NCI-H128 (cell line): ENCODE data around the gene FBXW8.

Experiments
- DNase-seq: peaks from one replicate; lab custom pipeline; 2025; ENCODE audit not compliant: unreplicated experiment; lab: John Stamatoyannopoulos, UW

Gene FBXW8

DNA sequence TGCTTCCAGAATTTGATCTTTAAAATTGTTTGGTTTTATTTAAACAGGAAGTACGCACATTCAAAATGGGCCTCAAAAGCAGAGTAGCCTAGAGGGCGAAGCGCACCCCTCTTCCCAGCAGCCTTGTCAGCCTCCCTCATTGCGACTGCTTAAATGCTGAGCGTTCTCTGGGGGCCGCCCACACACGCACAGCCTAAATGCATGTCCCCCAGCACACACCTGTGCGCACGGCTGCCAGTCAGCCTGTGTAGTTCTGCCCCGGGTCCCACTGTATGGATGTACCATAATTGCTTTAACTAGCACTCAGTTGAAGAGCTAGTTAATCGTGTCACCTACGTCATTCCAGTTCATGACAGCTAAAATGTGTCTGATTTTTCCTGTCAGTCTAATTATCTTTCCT lies 109.1 kb downstream of the FBXW8 start:
- no peak for DNase-seq

DNA sequence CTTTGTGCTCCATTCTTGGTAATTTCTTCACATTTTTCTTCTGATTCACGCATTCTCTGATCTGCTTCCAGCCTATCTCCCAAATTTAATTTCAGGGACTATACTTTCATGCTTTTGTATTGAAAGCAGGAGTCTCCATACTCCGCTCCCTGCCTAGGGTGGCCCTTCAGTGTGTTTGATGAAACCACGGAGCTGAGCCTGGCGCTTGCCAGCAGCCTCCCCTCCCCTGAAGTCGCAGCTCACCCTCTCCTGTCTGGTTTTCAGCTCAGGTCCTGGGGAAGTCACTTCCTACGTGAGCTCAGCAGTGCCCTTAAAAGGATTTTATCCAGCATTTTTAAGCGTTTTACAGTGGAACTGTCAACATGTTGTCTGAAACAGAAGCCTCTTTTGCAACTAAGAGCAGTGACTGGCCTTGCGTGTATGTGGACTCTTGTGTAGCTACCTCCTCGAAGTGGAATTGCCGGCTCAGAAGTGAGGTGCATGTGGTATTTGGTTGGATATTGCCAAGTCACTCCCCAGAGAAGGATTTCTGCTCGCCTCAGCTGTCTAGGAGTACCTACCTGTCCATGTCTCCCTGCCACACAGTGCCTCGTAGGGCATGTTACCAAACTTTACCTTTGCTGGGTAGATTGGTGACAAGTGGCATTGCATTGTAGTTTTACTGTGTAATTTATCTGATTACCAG lies 109.9 kb downstream of the FBXW8 start:
- DNase-seq = no peak

DNA sequence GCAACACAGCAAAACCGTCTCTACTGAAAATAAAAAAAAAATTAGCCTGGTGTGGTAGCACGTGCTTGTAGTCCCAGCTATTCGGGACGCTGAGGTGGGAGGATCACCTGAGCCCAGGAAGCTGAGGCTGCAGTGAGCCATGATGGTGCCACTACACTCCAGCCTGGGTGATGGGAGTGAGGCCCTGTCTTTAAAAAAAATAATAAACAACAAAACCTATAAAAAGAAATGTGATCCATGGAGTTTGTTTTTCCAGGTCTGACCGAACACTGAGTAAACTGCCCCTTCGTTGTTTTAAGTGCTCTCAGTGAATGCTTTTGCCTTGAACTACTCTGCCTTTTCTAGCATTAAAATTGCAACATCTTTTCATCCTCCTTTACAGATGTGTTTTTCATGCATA lies 111.7 kb downstream of the FBXW8 start:
- no peak for DNase-seq

DNA sequence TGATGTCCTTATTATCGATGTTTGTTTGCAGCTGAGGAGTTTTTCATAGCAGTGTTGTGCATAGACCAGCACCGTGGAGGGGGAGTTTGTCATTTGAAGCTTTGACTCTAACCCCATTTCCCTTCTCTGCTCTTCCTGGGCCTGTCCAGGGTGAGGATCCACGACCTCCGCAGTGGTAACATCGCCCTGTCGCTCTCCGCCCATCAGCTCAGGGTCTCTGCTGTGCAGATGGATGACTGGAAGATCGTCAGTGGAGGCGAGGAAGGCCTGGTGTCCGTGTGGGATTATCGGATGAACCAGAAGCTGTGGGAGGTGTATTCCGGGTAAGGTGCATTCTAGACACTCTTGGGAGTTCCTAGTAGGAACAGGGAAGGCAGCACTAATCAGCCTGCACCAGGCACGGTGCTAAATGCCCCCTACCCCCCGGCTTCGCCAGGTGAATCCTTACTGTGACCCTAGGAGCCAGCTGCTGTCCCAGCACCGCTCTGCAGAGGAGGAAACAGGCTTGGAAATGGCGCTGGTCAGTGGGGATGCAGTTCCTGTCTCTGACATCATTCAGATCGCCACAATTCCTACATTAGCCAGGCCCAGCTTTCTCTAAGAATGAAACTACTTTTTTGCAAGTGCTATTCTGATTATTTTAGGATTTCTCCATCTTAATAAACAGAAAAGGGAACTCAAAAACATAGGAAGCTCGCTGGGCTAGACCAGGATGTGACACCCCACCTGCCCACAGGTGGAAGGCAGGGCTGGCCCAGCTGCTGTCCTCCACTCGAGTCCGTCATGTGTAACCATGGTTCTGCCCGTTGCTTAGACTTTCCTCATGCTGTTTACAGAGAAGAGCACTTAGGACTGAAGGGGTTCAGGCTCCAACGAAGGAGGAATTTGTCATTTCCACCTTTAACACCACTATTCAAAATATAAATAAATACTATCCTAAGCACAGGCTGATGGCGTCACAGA lies 113.5 kb downstream of the FBXW8 start:
- no peak for DNase-seq

DNA sequence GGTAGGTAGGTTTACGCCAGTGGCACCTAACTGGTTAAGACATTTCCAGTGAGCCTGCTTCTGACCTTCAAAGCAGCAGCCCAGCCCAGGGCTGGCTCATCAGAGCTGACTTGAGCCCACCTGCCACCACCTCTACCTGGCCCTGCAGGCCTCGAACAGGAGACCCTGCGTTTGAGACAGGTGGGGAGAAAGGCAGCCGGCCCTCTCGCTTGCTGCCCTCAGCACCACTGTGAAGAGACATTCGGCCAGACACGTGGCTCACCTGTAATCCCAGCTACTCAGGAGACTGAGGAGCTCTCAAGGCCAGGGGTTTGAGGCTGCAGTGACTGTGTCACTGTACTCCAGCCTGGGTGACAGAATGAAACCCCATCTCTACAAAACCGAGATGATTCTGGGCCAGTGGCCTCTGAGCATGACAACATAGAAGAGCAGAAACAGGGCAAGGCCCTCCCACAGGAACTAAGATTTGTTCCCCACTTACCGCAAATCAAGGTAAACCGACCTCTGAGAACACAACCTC lies 114.3 kb downstream of the FBXW8 start:
- no peak for DNase-seq

DNA sequence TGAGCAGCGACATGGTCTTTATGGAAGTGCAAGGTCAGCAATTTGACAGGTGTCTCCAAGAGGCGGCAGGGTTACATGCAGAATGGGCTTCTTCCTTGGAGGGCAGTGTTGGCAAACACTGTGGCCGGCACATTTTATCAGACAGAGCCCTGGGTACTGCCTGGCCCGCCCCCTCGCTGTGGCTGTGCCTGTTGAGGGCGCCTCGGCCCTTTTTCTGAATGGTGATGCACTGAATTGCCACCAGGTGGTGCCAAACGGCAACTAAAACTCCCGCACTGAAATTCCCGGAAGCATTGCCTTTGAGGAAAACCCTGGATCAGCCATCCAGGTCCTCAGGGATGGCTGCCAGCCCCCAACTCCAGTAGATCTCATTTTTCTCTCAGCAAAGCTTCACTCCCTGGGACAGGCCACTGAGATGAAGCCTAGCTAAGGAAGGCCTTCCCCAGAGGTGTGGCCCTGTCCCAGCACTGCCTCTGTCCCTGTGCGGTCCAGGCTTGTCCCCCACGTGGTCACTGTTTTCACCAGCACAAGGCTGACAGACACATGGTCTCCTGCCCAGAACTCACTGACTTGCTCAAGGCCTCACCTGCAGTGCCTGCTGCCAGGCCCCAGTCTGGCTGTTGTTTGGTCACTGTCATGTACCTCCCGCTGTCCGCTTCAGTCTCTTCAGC lies 114.9 kb downstream of the FBXW8 start:
- DNase-seq = peak; percentile 78

DNA sequence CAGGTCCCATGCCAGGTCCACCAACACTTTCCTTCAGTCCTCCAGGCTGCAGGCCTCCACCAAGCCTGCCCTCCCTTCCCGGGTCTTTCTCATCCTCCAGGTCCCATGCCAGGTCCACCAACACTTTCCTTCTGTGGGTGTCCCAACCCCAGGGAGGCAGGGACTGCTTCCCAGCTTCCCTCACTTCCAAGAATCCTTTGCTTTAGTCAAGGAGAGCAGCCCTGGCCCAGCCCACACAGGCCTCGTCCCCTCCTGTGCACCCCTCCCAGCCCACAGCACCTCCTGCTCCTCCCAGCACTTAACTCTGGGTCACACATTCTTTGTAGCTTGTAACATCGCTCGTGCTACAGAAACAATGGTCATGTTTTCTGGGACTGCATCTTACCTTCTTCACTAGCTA lies 115.6 kb downstream of the FBXW8 start:
- no peak for DNase-seq

DNA sequence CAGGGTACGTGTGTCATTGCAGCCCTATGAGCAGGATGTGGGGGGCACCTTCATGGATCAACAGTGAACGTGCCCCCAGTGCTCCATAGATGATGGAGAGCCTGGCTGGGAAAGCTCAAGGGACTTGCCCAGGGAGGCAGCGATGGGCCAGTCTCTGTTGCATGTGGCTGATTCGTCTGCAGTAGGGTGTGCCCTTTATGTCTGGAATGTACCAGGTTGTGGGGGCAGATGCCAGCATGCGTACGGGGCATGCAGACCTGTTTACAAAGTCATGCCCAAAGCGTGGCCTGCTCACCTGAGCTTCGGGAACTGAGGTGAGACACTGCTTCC lies 116.1 kb downstream of the FBXW8 start:
- DNase-seq = no peak

DNA sequence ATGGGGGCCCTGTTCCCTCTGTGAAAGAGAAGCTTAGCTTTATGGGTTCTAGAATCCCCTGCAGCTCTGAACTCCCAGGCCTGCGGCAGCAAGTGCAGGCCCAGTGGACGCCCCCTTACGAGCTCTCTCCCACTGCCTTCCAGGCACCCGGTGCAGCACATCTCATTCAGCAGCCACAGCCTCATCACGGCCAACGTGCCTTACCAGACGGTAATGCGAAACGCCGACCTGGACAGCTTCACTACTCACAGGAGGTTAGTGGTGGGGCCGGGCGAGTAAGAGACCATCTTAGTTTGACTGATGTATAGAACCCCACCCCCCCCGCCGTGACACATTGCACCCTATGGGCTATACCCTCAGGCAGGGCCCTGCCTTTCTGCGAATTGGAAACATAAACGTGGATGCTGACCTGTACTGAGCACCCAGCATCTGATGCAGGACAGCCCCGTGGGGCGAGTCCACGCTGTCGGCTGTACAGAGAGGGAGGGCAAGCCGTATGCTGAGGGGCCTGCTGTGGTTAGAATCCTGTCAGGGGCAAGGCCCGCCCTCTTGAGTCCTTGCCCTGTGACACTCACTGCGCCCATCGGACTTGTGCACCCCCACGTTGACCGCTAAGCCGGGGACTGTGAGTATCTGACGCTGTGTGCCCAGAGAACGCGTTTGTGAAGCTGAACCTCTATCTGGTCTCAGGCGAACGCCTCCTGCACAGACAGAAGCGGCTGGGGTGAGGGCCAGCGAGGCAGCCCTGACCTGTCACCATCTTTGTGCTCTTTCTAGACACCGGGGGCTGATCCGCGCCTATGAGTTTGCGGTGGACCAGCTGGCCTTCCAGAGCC lies 116.7 kb downstream of the FBXW8 start:
- DNase-seq = no peak

DNA sequence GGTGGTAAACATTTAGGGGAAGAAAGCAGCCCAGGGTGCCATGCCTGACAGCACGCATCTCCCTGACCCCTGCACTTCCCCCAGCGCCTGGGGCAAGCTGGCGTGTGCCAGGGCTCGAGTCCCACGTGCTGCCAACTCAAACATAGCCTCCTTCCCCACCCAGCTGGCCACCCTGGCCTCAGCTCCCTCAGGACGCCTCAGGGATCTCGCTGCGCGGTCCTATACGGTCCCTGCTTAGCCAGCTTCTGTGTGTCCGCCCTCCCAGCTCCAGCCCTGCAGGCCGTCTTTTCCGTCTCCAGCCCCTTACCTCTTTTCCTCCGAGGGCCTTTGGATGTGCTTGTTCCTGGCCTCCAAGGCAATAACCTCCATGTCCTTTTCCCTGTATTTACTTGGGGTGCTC lies 117.5 kb downstream of the FBXW8 start:
- DNase-seq = no peak

DNA sequence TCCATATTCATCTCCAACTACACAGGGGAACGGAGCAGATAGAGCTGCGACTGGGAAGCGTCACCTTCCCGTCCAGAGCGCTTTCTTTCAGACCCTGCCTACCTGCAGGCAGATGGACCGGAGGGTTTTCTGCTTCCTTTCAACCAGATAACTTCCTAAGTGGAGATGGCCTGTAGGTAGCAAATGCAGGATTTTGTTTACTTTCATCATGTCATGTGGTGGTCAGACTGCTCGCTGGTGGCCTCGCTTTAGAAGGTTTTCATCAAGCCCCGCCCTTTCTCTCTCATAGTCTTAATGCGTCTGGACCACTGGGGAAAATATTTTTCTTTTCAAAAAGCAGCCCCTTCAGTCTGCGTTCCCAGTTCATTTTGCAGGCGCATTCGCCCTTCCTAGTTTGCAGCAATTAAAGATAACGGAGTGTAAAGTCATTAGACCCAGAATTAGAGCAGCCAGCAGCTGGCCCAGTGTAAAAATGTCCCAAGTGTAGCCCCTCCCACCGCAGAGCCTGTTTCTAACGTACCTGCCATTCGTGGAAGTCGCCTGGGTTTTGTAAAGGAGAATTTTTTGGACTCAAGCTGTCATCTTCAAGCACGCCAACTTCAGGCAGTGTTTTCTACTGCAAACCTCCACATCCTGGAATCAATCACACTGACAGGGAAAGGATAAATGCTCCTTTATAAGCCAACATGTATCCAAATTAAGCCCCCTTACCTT lies 119.6 kb downstream of the FBXW8 start:
- no peak for DNase-seq

DNA sequence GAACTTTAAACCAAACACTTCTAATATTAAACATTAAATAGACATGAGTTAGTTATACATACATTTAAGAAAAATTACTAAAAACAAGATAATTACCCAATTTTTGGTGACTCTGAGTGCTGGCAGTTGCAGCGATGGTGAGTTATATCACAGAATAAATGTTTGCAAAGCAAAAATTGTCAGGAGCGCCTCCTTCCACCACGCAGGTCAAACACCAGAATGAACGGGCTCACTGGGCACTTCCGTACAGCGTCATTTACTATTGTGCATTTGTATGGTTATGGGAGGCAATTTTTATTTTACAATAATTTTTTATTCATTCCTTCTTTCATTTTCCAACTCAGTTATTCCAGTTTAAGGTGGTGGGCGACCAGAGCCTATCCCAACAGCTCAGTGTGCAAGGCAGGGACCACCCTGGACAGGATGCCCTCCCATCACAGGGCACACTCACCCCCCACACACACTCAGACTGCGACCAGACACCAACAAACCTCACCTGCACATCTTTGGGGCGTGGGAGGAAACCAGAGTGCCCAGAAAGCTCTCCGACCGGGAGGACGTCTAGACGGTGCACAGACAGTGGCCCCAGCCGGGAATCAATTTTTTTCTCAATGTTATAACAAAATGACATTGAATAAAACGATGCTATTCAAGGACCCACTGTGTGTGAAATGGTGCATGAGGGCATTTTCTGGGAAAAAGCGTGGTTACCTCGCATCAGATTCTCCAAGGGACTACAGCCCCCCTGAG lies 121.3 kb downstream of the FBXW8 start:
- no peak for DNase-seq

DNA sequence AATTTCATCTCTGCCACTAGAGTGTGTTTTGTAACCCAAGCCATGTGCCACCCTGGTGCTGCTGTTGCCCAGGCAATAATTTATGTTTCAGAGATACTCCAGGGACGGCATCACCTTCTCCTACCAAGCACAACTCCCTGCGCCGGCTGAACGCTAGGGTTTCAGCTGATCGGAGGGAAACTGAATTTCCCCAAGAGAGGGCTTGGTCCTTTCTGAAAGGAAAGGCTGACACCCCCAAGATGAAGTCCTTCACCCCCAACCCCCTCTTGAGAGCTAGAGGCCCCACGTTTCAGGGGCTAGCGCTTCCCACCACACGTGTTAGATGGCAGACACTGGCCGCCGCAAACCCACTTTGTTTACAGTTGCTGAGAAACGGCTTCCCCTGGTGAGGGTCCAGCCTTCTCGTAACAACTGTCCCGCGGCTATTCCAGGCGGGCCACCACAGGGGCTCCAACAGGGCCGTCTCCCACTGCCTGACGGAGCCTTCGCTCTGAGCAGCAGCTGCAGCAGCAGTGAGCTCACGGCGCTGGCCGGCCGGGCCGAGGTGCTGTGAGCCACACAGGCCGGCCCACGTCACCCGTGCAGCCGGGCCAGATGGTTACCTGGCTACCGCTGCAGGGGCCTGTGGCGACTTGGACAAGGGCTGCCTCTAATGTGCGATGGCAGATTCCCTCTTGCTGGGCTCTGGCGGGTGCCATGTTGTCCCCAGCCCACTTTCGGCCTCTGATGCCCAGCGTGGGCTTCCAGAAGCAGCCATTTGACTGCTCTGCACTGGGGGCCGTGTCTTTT lies 122.0 kb downstream of the FBXW8 start:
- DNase-seq = peak; percentile 49

DNA sequence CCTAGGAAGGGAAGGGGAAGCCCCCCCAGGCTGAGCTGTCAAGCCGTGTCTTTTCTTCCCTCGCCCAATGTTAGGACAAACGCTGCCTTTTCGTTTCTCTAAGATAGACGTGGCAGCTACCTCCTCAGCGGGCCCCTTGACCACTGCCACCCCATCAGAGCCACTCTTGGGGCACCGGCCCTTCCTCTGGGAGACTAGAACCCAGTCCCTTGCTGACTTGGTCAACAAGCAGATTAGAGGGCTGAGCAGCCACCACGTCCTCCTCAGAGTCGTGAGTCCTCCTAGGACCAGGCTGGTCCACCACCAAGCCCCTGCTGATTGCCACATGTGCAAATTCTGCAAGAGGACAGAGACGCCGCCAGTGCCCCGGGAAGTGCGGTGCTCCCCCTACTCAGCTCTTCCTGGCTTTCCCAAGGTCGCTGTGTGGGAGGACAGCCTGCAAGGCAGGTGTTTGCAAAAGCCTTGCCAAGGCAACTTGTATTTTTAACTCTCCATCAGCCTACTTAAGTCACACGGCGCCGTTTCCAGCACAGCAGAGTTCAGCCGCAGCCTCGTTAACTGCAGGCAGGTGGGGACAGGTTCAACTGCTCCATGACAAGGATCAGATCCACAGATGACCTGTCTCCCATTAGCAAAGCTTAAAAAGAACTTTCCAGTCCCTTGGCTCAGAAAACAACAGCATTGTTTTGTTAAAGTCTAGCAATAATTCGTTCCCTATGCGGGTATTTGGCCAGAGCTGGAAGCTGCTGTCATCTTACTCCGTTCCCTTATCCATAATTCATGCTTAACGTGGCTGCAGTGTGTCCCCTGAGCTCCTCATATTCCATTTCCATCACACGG lies 122.9 kb downstream of the FBXW8 start:
- DNase-seq = peak; percentile 57

DNA sequence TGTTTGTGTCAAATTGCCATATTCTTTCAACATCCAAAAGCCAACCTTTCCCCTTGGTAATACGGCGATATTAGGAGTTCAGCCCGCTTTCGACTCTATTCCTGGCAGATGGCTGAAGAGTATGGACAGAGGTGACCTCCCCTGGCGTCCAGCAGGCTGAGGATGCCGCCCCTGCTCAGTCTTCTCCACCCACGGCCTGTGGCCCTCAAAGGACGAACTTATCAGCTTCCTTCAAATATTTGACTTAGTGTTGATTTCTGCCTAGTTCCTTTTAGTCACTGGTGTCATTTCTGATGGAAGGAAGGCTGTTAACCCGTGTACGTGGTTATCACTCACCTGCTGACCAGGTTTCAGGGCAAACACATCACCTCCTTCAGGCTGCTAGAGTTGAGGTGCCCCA lies 123.5 kb downstream of the FBXW8 start:
- no peak for DNase-seq

DNA sequence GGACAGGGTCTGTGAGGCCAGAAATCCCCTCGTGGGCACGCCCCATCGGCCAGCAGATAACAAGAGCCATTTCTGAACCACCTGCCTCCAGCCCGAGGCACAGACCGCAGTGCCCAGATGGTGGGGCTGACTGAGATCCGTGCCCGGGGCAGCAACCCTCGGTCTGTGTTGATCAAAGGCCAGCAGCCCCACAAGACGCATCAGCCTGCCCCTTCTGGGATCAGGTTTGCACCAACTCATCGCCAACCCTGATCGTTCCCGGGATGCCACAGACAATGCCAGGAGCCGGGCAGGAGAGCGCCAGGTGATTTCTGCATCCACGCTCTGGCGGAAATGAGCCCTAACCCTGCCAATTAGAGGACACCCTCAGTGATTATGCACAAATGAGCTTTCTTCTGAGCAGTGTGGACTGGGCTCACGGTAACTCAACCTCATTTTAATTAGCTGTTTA lies 124.0 kb downstream of the FBXW8 start:
- DNase-seq = no peak

DNA sequence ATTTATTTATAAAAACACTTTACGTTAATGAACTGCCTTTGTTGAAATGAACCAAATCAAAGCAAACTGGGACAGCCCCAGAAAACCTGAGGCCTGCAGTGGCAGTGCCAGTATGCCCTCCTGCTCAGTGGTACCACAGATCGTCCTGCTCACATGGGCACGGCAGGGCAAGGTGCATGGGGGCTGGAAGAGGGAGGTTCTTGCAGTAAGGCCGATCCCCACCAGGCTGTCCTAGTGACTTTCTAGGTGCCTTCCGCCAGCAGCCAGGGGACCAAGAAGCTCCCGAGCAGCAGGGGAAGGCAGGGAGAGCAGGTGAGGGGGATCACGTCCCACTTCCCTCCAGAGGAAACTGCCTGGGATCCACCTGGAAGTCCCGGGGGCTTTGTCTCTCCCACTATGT lies 124.5 kb downstream of the FBXW8 start:
- no peak for DNase-seq

DNA sequence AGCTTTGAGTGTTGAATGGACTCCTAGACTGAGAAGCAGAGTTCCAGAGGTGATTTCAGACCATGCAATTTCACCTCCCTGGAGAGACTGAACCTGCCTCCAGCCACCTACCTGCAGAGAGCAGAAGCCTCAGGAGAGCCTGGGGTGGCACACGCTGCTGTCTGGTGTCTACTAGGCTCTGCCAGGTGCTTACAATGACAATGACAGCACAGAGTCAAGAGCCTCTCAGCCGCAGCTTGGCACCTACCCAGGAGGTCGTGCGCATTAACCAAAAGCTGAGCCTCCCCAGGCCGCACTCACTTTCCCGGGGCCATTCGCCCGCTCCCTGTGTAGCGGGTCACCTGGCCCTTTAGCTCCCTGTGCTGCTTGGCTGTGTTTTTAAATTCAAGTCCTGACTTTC lies 125.3 kb downstream of the FBXW8 start:
- DNase-seq = peak; percentile 49
